ENCODE measurements around the gene PKP3.
"Not testable (repeated sequence)": the region's sequence is repeated elsewhere in the genome, so short reads cannot be mapped to it uniquely, and the experiment has no call there.

The PKP3 gene, protein sequence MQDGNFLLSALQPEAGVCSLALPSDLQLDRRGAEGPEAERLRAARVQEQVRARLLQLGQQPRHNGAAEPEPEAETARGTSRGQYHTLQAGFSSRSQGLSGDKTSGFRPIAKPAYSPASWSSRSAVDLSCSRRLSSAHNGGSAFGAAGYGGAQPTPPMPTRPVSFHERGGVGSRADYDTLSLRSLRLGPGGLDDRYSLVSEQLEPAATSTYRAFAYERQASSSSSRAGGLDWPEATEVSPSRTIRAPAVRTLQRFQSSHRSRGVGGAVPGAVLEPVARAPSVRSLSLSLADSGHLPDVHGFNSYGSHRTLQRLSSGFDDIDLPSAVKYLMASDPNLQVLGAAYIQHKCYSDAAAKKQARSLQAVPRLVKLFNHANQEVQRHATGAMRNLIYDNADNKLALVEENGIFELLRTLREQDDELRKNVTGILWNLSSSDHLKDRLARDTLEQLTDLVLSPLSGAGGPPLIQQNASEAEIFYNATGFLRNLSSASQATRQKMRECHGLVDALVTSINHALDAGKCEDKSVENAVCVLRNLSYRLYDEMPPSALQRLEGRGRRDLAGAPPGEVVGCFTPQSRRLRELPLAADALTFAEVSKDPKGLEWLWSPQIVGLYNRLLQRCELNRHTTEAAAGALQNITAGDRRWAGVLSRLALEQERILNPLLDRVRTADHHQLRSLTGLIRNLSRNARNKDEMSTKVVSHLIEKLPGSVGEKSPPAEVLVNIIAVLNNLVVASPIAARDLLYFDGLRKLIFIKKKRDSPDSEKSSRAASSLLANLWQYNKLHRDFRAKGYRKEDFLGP

DNA sequence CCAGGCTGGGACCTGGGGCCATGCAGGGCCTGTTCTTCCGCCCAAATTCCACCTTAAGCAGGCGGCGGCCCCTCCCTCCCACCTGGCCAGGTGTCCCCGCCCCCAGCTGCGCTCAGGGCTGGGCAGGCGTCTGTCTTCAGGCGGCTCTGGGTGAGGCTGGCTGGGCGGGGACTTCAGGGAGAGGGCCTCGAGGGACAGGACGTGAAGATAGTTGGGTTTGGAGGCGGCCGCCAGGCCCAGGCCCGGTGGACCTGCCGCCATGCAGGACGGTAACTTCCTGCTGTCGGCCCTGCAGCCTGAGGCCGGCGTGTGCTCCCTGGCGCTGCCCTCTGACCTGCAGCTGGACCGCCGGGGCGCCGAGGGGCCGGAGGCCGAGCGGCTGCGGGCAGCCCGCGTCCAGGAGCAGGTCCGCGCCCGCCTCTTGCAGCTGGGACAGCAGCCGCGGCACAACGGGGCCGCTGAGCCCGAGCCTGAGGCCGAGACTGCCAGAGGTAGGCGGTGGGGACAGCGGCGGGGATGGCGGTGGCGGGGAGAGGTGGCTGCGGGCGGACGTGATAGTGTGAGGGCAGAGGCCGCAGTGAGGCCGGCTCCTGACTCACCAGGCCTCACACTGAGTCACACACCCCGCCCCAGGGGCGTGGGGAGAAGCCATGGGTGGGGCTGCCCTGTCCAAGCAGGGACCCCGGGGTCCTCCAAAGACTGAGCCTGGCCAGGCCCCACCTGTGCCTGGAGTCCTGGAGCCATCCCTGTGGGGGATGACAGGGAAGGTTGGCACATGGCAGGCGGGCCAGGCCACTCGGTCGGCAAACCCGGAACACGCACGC is at the start of gene PKP3:
PKP3 (plus strand) TSS at position 176 of the 824 bp plus-strand sequence; CDS start at position 260, 84 bp downstream.
- peak; percentile 97 for DNase-seq (ENCODE audit: low spot score)
- Histone ChIP-seq H3K4me1 (ENCODE audit: insufficient read depth, poor library complexity, severe bottlenecking) (peaks cover 12% of the 10 kb centered on the region), H3K4me3 (ENCODE audit: severe bottlenecking) (peak within 1 kb of the TSS; percentile 90), H3K27ac (ENCODE audit: poor library complexity, severe bottlenecking) (peak within 1 kb of the TSS; percentile 91), H3K9me3 (ENCODE audit: severe bottlenecking) (no peaks in the 10 kb centered on the region), H3K36me3 (ENCODE audit: low read depth) (peaks cover 21% of the 10 kb centered on the region), H3K27me3 (ENCODE audit: insufficient read depth, poor library complexity, severe bottlenecking) (no peaks in the 10 kb centered on the region)
- TF ChIP-seq, protein P1, sequence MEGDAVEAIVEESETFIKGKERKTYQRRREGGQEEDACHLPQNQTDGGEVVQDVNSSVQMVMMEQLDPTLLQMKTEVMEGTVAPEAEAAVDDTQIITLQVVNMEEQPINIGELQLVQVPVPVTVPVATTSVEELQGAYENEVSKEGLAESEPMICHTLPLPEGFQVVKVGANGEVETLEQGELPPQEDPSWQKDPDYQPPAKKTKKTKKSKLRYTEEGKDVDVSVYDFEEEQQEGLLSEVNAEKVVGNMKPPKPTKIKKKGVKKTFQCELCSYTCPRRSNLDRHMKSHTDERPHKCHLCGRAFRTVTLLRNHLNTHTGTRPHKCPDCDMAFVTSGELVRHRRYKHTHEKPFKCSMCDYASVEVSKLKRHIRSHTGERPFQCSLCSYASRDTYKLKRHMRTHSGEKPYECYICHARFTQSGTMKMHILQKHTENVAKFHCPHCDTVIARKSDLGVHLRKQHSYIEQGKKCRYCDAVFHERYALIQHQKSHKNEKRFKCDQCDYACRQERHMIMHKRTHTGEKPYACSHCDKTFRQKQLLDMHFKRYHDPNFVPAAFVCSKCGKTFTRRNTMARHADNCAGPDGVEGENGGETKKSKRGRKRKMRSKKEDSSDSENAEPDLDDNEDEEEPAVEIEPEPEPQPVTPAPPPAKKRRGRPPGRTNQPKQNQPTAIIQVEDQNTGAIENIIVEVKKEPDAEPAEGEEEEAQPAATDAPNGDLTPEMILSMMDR (IDR thresholded peaks at IDR 0.05; ENCODE audit: poor library complexity, severe bottlenecking), result no peak
- peak; percentile 80 for ATAC-seq (ENCODE audit: low read depth)

DNA sequence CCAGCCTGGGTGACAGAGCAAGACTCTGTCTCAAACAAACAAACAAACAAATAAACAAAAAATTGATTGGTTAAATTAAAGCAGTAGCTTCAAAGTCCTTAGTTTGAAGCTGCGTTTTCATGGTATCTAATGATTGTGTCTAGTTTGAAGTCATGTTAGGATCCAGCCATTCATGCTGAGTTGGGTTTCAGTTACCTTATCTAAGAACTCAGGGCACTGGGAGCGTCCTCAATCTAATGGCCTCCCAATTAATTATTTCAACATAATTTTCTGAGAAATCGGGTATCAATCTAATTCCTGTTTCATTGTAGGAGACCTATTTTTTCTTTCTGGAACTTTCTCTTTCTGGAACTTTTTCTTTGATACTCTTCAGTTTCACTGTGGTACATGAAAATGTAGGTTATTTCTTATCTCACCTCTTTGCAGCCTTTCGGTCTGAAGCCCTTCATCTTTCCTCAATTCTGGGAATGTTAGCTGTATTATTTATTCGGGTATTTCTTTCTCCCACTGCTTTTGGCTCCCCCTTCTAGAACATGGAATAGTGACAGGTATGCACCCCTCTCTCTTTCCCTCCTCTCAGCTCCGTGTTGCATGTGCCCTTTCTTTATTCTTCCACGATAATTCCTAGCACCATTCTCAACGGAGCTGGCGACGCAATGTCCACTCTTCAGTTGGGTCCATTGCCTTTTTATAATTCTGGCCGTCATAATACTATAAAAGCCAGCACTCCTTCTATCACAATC is 49.0 kb upstream of the PKP3 start:
- TF ChIP-seq, protein P1 (IDR thresholded peaks at IDR 0.05; ENCODE audit: poor library complexity, severe bottlenecking), result no peak
- peaks cover under 1% of the 10 kb centered on the region for H3K4me1 ChIP-seq (ENCODE audit: insufficient read depth, poor library complexity, severe bottlenecking)
- DNase-seq (ENCODE audit: low spot score), result no peak
- H3K27ac ChIP-seq (ENCODE audit: poor library complexity, severe bottlenecking), result no peak overlapping the region
- no peak overlapping the region for H3K4me3 ChIP-seq (ENCODE audit: severe bottlenecking)
- H3K9me3 ChIP-seq (ENCODE audit: severe bottlenecking), result no peaks in the 10 kb centered on the region
- no peaks in the 10 kb centered on the region for H3K27me3 ChIP-seq (ENCODE audit: insufficient read depth, poor library complexity, severe bottlenecking)
- no peak for ATAC-seq (ENCODE audit: low read depth)
- no peaks in the 10 kb centered on the region for H3K36me3 ChIP-seq (ENCODE audit: low read depth)

DNA sequence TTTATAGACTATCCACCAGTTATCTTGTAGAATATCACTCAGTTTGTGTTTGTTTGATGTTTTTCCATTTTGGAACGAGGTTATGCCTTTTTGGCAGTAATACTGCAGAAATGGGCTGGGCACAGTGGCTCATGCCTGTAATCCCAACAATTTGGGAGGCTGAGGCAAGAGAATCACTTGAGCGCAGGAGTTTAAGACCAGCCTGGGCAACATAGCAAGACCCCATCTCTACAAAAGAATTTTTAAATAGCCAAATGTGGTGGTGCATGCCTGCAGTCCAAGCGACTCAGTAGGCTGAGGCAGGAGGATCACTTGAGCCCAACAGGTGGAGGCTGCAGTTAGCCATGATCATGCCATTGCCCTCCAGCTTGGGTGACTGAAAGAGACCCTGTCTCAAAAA is 47.5 kb upstream of the PKP3 start:
- Histone ChIP-seq H3K27me3 (ENCODE audit: insufficient read depth, poor library complexity, severe bottlenecking) (no peaks in the 10 kb centered on the region), H3K4me3 (ENCODE audit: severe bottlenecking) (no peak overlapping the region), H3K4me1 (ENCODE audit: insufficient read depth, poor library complexity, severe bottlenecking) (peaks cover 12% of the 10 kb centered on the region), H3K36me3 (ENCODE audit: low read depth) (no peaks in the 10 kb centered on the region), H3K9me3 (ENCODE audit: severe bottlenecking) (no peaks in the 10 kb centered on the region), H3K27ac (ENCODE audit: poor library complexity, severe bottlenecking) (no peak overlapping the region)
- DNase-seq (ENCODE audit: low spot score), result no peak
- ATAC-seq (ENCODE audit: low read depth), result no peak
- TF ChIP-seq, protein P1 (IDR thresholded peaks at IDR 0.05; ENCODE audit: poor library complexity, severe bottlenecking), result no peak

DNA sequence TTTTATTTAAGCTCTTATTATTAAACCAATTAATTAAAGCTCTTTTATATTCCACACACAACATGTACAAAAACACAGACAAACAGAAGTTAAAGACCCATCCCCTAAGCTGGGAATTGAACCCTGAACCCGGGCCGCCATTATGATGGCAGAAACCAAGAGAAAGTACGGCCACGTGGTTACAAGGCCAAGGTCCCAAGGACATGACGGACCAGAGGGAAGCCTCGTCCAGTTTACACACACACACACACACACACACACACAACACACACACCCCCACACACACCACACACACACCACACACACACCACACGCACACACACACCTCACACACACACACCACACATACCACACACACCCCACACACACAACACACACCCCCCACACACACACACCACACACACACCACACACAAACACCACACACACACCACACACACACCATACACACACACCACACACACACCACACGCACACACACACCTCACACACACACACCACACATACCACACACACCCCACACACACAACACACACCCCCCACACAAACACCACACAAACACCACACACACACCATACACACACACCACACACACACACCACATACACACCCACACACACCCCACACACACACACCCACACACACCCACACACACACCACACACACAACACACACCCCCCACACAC is 44.6 kb upstream of the PKP3 start:
- not testable (repeated sequence) for H3K27ac ChIP-seq (ENCODE audit: poor library complexity, severe bottlenecking); H3K36me3 ChIP-seq (ENCODE audit: low read depth); H3K27me3 ChIP-seq (ENCODE audit: insufficient read depth, poor library complexity, severe bottlenecking); DNase-seq (ENCODE audit: low spot score); ATAC-seq (ENCODE audit: low read depth); H3K4me3 ChIP-seq (ENCODE audit: severe bottlenecking); H3K9me3 ChIP-seq (ENCODE audit: severe bottlenecking)
- H3K4me1 ChIP-seq (ENCODE audit: insufficient read depth, poor library complexity, severe bottlenecking), result peaks cover 17% of the 10 kb centered on the region

DNA sequence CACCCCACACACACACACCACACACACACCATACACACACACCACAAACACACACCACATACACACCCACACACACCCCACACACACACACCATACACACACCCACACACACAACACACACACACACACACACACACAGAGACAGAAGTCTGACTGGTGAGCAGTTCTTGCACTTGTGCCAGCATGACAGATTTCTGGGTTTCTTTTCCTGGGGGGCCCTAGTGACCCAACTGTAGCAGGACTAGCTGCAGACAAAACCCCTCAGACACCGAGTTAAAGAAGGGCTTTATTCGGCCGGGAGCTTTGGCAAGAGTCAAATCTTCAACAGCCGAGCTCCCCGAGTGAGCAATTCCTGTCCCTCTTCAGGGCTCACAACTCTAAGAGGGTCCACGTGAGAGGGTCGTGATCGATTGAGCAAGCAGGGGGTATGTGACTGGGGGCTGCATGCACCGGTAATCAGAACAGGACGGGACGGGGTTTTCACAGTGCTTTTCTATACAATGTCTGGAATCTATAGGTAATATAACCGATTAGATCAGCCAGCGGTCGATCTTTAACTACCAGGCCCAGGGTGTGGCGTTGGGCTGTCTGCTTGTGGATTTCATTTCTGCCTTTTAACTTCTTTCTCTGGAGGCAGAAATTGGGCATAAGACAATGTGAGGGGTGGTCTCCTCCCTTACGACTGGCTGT is 43.8 kb upstream of the PKP3 start:
- H3K27me3 ChIP-seq (ENCODE audit: insufficient read depth, poor library complexity, severe bottlenecking); H3K4me3 ChIP-seq (ENCODE audit: severe bottlenecking); DNase-seq (ENCODE audit: low spot score); H3K36me3 ChIP-seq (ENCODE audit: low read depth); H3K9me3 ChIP-seq (ENCODE audit: severe bottlenecking): not testable (repeated sequence)
- peak overlapping the region; percentile 46 for H3K27ac ChIP-seq (ENCODE audit: poor library complexity, severe bottlenecking)
- H3K4me1 ChIP-seq (ENCODE audit: insufficient read depth, poor library complexity, severe bottlenecking), result peaks cover 17% of the 10 kb centered on the region
- ATAC-seq (ENCODE audit: low read depth), result peak; percentile 15; the same call in 2 of the 3 replicates

Data from RWPE2 (cell line).